Colon (tissue), 2 donors: ENCODE measurements around the gene PHF1.

Source experiments
- FAIRE-seq: peaks from 2 replicates; lab custom pipeline; 2012; peaks lifted over from hg19 to GRCh38; lab: Jason Lieb, UNC
- donor health status: control.
- donor health status: control.

Gene PHF1

GRCh38 chr6:33418690-33419291 lies 8.0 kb downstream of the PHF1 start:
- no peak for FAIRE-seq

- no peak for FAIRE-seq
Measured at GRCh38 chr6:33419580-33420490, 9.0 kb downstream of the PHF1 start, which contains the start of gene SYNGAP1. TSS of gene SYNGAP1 (plus strand) at chr6:33420065. CDS start at chr6:33420265, 200 bp downstream.

- FAIRE-seq, result no peak
Measured at GRCh38 chr6:33420491-33421343, 9.9 kb downstream of the PHF1 start.

GRCh38 chr6:33421344-33421643 lies 10.5 kb downstream of the PHF1 start:
- FAIRE-seq, result no peak

- FAIRE-seq, result no peak
Measured at GRCh38 chr6:33423777-33424176, 13.0 kb downstream of the PHF1 start.

- no peak for FAIRE-seq
Measured at GRCh38 chr6:33424855-33425667, 14.2 kb downstream of the PHF1 start.

GRCh38 chr6:33425668-33426577 lies 15.1 kb downstream of the PHF1 start:
- FAIRE-seq, result no peak

GRCh38 chr6:33426590-33427511 lies 16.0 kb downstream of the PHF1 start:
- FAIRE-seq, result no peak

GRCh38 chr6:33427585-33428223 lies 16.9 kb downstream of the PHF1 start:
- FAIRE-seq, result no peak

- FAIRE-seq, result no peak
Measured at GRCh38 chr6:33428224-33428965, 17.6 kb downstream of the PHF1 start.

GRCh38 chr6:33428966-33429749 lies 18.3 kb downstream of the PHF1 start:
- no peak for FAIRE-seq

- FAIRE-seq, result no peak
Measured at GRCh38 chr6:33429750-33430052, 18.9 kb downstream of the PHF1 start.

GRCh38 chr6:33430334-33430733 lies 19.5 kb downstream of the PHF1 start:
- no peak for FAIRE-seq

- no peak for FAIRE-seq
Measured at GRCh38 chr6:33430991-33431879, 20.4 kb downstream of the PHF1 start.

- FAIRE-seq, result no peak
Measured at GRCh38 chr6:33431880-33432541, 21.2 kb downstream of the PHF1 start.

- FAIRE-seq, result no peak
Measured at GRCh38 chr6:33432546-33432945, 21.7 kb downstream of the PHF1 start.
